Fibroblast of lung (primary cell): Measurements from ENCODE around the gene SFI1. TPM values are rescaled to one million over a fixed set of nuclear protein-coding genes. Genes with fewer than 3 reads are reported as not detected.

Experiments used
- DNase-seq, 2 donors: peaks; one replicate each; pipeline versions ENCODE4 v3.0.0 to v3.0.0-alpha.2; 2010; ENCODE audit warnings: low read depth in 2 of 2
- H2AFZ ChIP-seq: 2 replicates; pipeline ENCODE4 v1.5.1; 2012; ENCODE audit warnings: low read length, control low read depth, inconsistent platforms
- H3K27ac ChIP-seq: 2 replicates; pipeline ENCODE4 v1.5.1; 2011; ENCODE audit warnings: low read length, control low read depth; ENCODE audit not compliant: insufficient read depth
- H3K27me3 ChIP-seq: 2 replicates; pipeline ENCODE4 v1.5.1; 2011; ENCODE audit warnings: mild to moderate bottlenecking, low read length; ENCODE audit not compliant: control insufficient read depth, insufficient read depth
- H3K36me3 ChIP-seq: 2 replicates; pipeline ENCODE4 v1.5.1; 2011; ENCODE audit warnings: low read length; ENCODE audit not compliant: control insufficient read depth, insufficient read depth
- H3K4me1 ChIP-seq: 2 replicates; pipeline ENCODE4 v1.5.1; 2011; ENCODE audit warnings: low read length; ENCODE audit not compliant: control insufficient read depth, insufficient read depth; ENCODE audit errors: extremely low read depth
- H3K4me2 ChIP-seq: 2 replicates; pipeline ENCODE4 v1.5.1; 2011; ENCODE audit warnings: low read length, control low read depth; ENCODE audit not compliant: insufficient read depth; ENCODE audit errors: extremely low read depth
- H3K4me3 ChIP-seq, 4 experiments: fragments of 200-600 bp in 1 of 4; sonication (generic) in 1 of 4; replicated peaks in 1 of 4; 2 replicates each; pipeline ENCODE4 v1.5.1; 2011 to 2016; ENCODE audit warnings: low read length in 4 of 4, low read depth in 3 of 4, mild to moderate bottlenecking in 3 of 4, control low read depth in 2 of 4, inconsistent platforms in 1 of 4, mixed read lengths in 1 of 4; ENCODE audit not compliant: insufficient read depth in 1 of 4; ENCODE audit errors: control extremely low read depth in 1 of 4
- H3K79me2 ChIP-seq: 2 replicates; pipeline ENCODE4 v1.5.1; 2012; ENCODE audit warnings: mild to moderate bottlenecking, low read length, inconsistent platforms; ENCODE audit not compliant: control insufficient read depth, insufficient read depth
- H3K9ac ChIP-seq: 2 replicates; pipeline ENCODE4 v1.5.1; 2011; ENCODE audit warnings: mild to moderate bottlenecking, low read length, control low read depth; ENCODE audit not compliant: insufficient read depth
- H3K9me3 ChIP-seq: 2 replicates; pipeline ENCODE4 v1.5.1; 2012; ENCODE audit warnings: low read depth, low read length; ENCODE audit not compliant: control insufficient read depth, insufficient read depth
- H4K20me1 ChIP-seq: 2 replicates; pipeline ENCODE4 v1.5.1; 2011; ENCODE audit warnings: low read length; ENCODE audit not compliant: control insufficient read depth, insufficient read depth; ENCODE audit errors: extremely low read depth
- EZH2 ChIP-seq: IDR thresholded peaks from 2 replicates; pipeline ENCODE4 v1.5.1; 2012; ENCODE audit warnings: low read length, control low read depth, mild to moderate bottlenecking; ENCODE audit errors: missing control alignments
- polyA plus RNA-seq, 2 donors: library from polyadenylated mRNA; depleted of rRNA in 1 of 2; stranded (reverse) in 1 of 2; unstranded in 1 of 2; fragments of >200 nt; gene quantifications; 2 replicates each; pipeline ENCODE4 v1.2.1, GENCODE V29; 2011 to 2012; ENCODE audit warnings: missing spikeins in 1 of 2
- total RNA-seq: library from RNA; depleted of rRNA; stranded (reverse); fragments of >200 nt; gene quantifications from 2 replicates; pipeline ENCODE4 v1.2.1, GENCODE V29; 2014
- TF ChIP-seq, protein P1 (sequence below), 2 donors: IDR thresholded peaks in 1 of 2; conservative IDR thresholded peaks in 1 of 2; 1 replicate in 1 of 2; 2 replicates in 1 of 2; pipeline ENCODE4 v1.5.1; 2011 to 2012; ENCODE audit warnings: low read length in 2 of 2, control low read depth in 1 of 2, inconsistent platforms in 1 of 2, low read depth in 1 of 2, mild to moderate bottlenecking in 1 of 2

Gene SFI1
- total and polyA plus RNA-seq, 2 donors (not counting 1 experiment from before 2014, with no cell fraction given) = 3.6 to 11.4 TPM

GRCh38 chr22:31629741-31630184, 133.4 kb downstream of the SFI1 start:
- Histone ChIP-seq H3K4me2 (peak overlapping the region; percentile 79), H2AFZ (no peak overlapping the region), H3K27me3 (no peaks in the 10 kb centered on the region), H3K27ac (peak overlapping the region; percentile 80), H3K9ac (peak overlapping the region; percentile 93), H3K36me3 (peaks cover 5% of the 10 kb centered on the region), H3K79me2 (peaks cover 55% of the 10 kb centered on the region), H3K4me3 (peak overlapping the region; percentile 60 to 83 (median 78)), H3K4me1 (peaks cover 12% of the 10 kb centered on the region), H3K9me3 (no peaks in the 10 kb centered on the region), H4K20me1 (no peaks in the 10 kb centered on the region)
- TF ChIP-seq EZH2 = no peak
- TF ChIP-seq, protein P1, sequence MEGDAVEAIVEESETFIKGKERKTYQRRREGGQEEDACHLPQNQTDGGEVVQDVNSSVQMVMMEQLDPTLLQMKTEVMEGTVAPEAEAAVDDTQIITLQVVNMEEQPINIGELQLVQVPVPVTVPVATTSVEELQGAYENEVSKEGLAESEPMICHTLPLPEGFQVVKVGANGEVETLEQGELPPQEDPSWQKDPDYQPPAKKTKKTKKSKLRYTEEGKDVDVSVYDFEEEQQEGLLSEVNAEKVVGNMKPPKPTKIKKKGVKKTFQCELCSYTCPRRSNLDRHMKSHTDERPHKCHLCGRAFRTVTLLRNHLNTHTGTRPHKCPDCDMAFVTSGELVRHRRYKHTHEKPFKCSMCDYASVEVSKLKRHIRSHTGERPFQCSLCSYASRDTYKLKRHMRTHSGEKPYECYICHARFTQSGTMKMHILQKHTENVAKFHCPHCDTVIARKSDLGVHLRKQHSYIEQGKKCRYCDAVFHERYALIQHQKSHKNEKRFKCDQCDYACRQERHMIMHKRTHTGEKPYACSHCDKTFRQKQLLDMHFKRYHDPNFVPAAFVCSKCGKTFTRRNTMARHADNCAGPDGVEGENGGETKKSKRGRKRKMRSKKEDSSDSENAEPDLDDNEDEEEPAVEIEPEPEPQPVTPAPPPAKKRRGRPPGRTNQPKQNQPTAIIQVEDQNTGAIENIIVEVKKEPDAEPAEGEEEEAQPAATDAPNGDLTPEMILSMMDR (conservative IDR thresholded peaks at IDR 0.05 in 1 of 2, IDR thresholded peaks at IDR 0.05 in 1 of 2; ENCODE audit: low read depth in 1 of 2, low read length in 2 of 2) = no peak
- no peak for DNase-seq

GRCh38 chr22:31630331-31631329, 134.3 kb downstream of the SFI1 start:
- peak; percentile 72 to 79 for DNase-seq
- Histone ChIP-seq H2AFZ (peak overlapping the region; percentile 43), H3K27ac (peak overlapping the region; percentile 80), H3K27me3 (no peaks in the 10 kb centered on the region), H4K20me1 (no peaks in the 10 kb centered on the region), H3K9ac (peak overlapping the region; percentile 93), H3K79me2 (peaks cover 50% of the 10 kb centered on the region), H3K9me3 (no peaks in the 10 kb centered on the region), H3K4me2 (peak overlapping the region; percentile 79), H3K4me3 (peak overlapping the region; percentile 60 to 83 (median 78)), H3K36me3 (peaks cover 4% of the 10 kb centered on the region), H3K4me1 (peaks cover 12% of the 10 kb centered on the region)
- TF ChIP-seq EZH2 = no peak
- TF ChIP-seq, protein P1 (conservative IDR thresholded peaks at IDR 0.05 in 1 of 2, IDR thresholded peaks at IDR 0.05 in 1 of 2; ENCODE audit: low read depth in 1 of 2, low read length in 2 of 2) = no peak

DNA sequence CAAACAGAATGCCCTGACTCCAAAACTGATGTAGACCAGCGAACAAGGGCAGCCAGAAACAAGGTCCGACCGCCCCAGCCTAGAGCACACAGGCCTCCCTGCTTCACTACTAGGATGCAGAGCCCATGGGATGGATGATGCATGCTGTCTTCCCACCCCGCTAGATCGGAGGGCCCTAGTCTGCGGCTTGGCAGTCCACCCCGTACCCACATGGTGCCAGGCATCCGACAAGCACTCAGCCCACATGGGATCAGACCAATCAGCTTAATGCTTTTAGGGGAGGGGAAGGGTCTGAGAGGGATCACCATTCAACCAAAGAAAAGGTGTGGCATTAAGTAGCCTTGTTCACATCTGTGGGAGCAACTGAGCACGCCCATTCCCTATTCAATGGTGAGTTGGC, 135.1 kb downstream of the SFI1 start:
- Histone ChIP-seq H3K36me3 (peaks cover 4% of the 10 kb centered on the region), H3K4me1 (peaks cover 12% of the 10 kb centered on the region), H3K79me2 (peaks cover 44% of the 10 kb centered on the region), H3K27ac (peak overlapping the region; percentile 80), H3K9me3 (no peaks in the 10 kb centered on the region), H3K27me3 (no peaks in the 10 kb centered on the region), H3K4me2 (peak overlapping the region; percentile 33), H2AFZ (no peak overlapping the region), H3K4me3 (peak overlapping the region in 3 of 4 experiments; percentile 60 to 83 (median 77)), H3K9ac (no peak overlapping the region), H4K20me1 (no peaks in the 10 kb centered on the region)
- DNase-seq = no peak
- TF ChIP-seq, protein P1 (conservative IDR thresholded peaks at IDR 0.05 in 1 of 2, IDR thresholded peaks at IDR 0.05 in 1 of 2; ENCODE audit: low read depth in 1 of 2, low read length in 2 of 2) = no peak
- TF ChIP-seq EZH2 = no peak
